Measurements from ENCODE around the gene NDUFA8.

- TF ChIP-seq POLR2AphosphoS5 (IDR thresholded peaks at IDR 0.05; ENCODE audit: low read depth, low read length) (no peak), POLR2A (IDR thresholded peaks at IDR 0.05; ENCODE audit: low read depth, low read length) (no peak), TAF1 (IDR thresholded peaks at IDR 0.05; ENCODE audit: borderline replicate concordance, low read depth, low read length) (no peak)
Observed at GRCh38 chr9:122186777-122187470, 27.3 kb upstream of the NDUFA8 start.
